ENCODE results near the gene FXN. TPM values are rescaled to one million over a fixed set of nuclear protein-coding genes. Genes with fewer than 3 reads are reported as not detected.
"Not testable (repeated sequence)": the region's sequence is repeated elsewhere in the genome, so short reads cannot be mapped to it uniquely, and the experiment has no call there.

The FXN gene
- 10 to 100 TPM; 14.6 to 15.9 TPM for total RNA-seq
- polyA plus RNA-seq, result 10 to 100 TPM; 50.5 to 65.6 TPM

GRCh38 chr9:69035438-69036308 lies at the start of gene FXN:
TSS of gene FXN (plus strand) at chr9:69035752. CDS start at chr9:69035783, 31 bp downstream.
- H3K27ac ChIP-seq (ENCODE audit: low read depth, low read length), result peak within 1 kb of the TSS; percentile 60
- peak within 1 kb of the TSS; percentile 78 to 86 for H3K4me3 ChIP-seq (ENCODE audit: low read length in 2 of 2)
- ChIA-PET CTCF (ENCODE audit: partially characterized antibody) (interaction anchor here (0.6 to 5.9 kb wide), 24 partner anchors 8 to 468 kb away, joined by 3 to 56 read pairs (median 5); partner anchors contain the start of gene TJP2), POLR2A (ENCODE audit: partially characterized antibody) (interaction anchor here (0.9 to 2.7 kb wide), 10 partner anchors 9 to 724 kb away, joined by 3 to 18 read pairs (median 6); partner anchors contain the start of gene PTAR1)
- H3K4me3 Mint-ChIP-seq, result peak within 1 kb of the TSS; percentile 95 to 99 (median 98)
- H3K9me3 ChIP-seq (ENCODE audit: control insufficient read depth in 1 of 2, low read length in 2 of 2), result no peaks in the 10 kb centered on the region
- intact Hi-C loops (cut with micrococcal nuclease), result loop anchor here (1.0 to 10.0 kb wide), 10 partner anchors 8 to 1379 kb away; partner anchors contain the start of genes KLF9 and SMC5
- no peaks in the 10 kb centered on the region for H3K27me3 Mint-ChIP-seq
- peaks cover 5 to 6% of the 10 kb centered on the region in 2 donors for H3K36me3 Mint-ChIP-seq
- H3K9me3 Mint-ChIP-seq, result no peaks in the 10 kb centered on the region
- peaks cover 18 to 36% (median 23%) of the 10 kb centered on the region in 4 donors for H3K4me1 Mint-ChIP-seq
- peaks cover 23% of the 10 kb centered on the region for H3K4me1 ChIP-seq (ENCODE audit: insufficient read depth, low read length)
- peak; percentile 71 to 82 (median 78) for DNase-seq
- H3K36me3 ChIP-seq (ENCODE audit: insufficient read depth, low read length), result no peaks in the 10 kb centered on the region
- H3K27ac Mint-ChIP-seq, result peak within 1 kb of the TSS; percentile 87 to 96 (median 94)
- H3K27me3 ChIP-seq (ENCODE audit: insufficient read depth, low read length), result no peaks in the 10 kb centered on the region

- CTCF ChIA-PET (ENCODE audit: partially characterized antibody); H3K27ac Mint-ChIP-seq: not testable (repeated sequence)
Measured at GRCh38 chr9:68986949-68987348, 48.6 kb upstream of the FXN start.

GRCh38 chr9:68991457-68991856 lies 44.1 kb upstream of the FXN start:
- POLR2A ChIA-PET (ENCODE audit: partially characterized antibody), result no interaction called here
- Histone ChIP-seq H3K4me3 (ENCODE audit: low read length in 2 of 2) (no peak overlapping the region), H3K9me3 (ENCODE audit: control insufficient read depth in 1 of 2, low read length in 2 of 2) (no peaks in the 10 kb centered on the region), H3K27ac (ENCODE audit: low read depth, low read length) (no peak overlapping the region), H3K36me3 (ENCODE audit: insufficient read depth, low read length) (no peaks in the 10 kb centered on the region), H3K27me3 (ENCODE audit: insufficient read depth, low read length) (no peaks in the 10 kb centered on the region), H3K4me1 (ENCODE audit: insufficient read depth, low read length) (peaks cover 4% of the 10 kb centered on the region)
- DNase-seq, result no peak
- no peaks in the 10 kb centered on the region for H3K27me3 Mint-ChIP-seq
- no peak overlapping the region for H3K27ac Mint-ChIP-seq
- H3K4me3 Mint-ChIP-seq, result no peak overlapping the region
- intact Hi-C loops (cut with micrococcal nuclease), result no loop called here
- CTCF ChIA-PET (ENCODE audit: partially characterized antibody), result interaction anchor here (0.5 to 0.9 kb wide), 2 partner anchors 11 to 340 kb away, joined by 3 read pairs; no protein-coding TSS in a partner anchor
- H3K9me3 Mint-ChIP-seq, result no peaks in the 10 kb centered on the region
- H3K4me1 Mint-ChIP-seq, result peaks cover 3 to 8% (median 7%) of the 10 kb centered on the region in 4 donors
- no peaks in the 10 kb centered on the region for H3K36me3 Mint-ChIP-seq

More at GRCh38 chr9:68986949-68987348, 48.6 kb upstream of the FXN start:
- H3K4me3 Mint-ChIP-seq; POLR2A ChIA-PET (ENCODE audit: partially characterized antibody); H3K27me3 ChIP-seq (ENCODE audit: insufficient read depth, low read length); H3K9me3 ChIP-seq (ENCODE audit: control insufficient read depth in 1 of 2, low read length in 2 of 2); H3K27me3 Mint-ChIP-seq; H3K36me3 ChIP-seq (ENCODE audit: insufficient read depth, low read length); DNase-seq; intact Hi-C loops (cut with micrococcal nuclease); H3K4me1 Mint-ChIP-seq; H3K27ac ChIP-seq (ENCODE audit: low read depth, low read length); H3K4me3 ChIP-seq (ENCODE audit: low read length in 2 of 2); H3K9me3 Mint-ChIP-seq; H3K36me3 Mint-ChIP-seq; H3K4me1 ChIP-seq (ENCODE audit: insufficient read depth, low read length): not testable (repeated sequence)

GRCh38 chr9:68995776-68996175 lies 39.8 kb upstream of the FXN start:
- intact Hi-C loops (cut with micrococcal nuclease), result no loop called here
- no peaks in the 10 kb centered on the region for H3K36me3 Mint-ChIP-seq
- Histone ChIP-seq H3K36me3 (ENCODE audit: insufficient read depth, low read length) (no peaks in the 10 kb centered on the region), H3K4me1 (ENCODE audit: insufficient read depth, low read length) (peaks cover 4% of the 10 kb centered on the region), H3K4me3 (ENCODE audit: low read length in 2 of 2) (no peak overlapping the region), H3K27ac (ENCODE audit: low read depth, low read length) (no peak overlapping the region), H3K27me3 (ENCODE audit: insufficient read depth, low read length) (no peaks in the 10 kb centered on the region), H3K9me3 (ENCODE audit: control insufficient read depth in 1 of 2, low read length in 2 of 2) (no peaks in the 10 kb centered on the region)
- H3K4me3 Mint-ChIP-seq, result no peak overlapping the region
- no peaks in the 10 kb centered on the region for H3K27me3 Mint-ChIP-seq
- no peak for DNase-seq
- CTCF ChIA-PET (ENCODE audit: partially characterized antibody), result interaction anchor here (0.7 to 3.6 kb wide), 7 partner anchors 9 to 415 kb away, joined by 3 to 29 read pairs (median 4); a partner anchor contains a TSS
- no peaks in the 10 kb centered on the region for H3K9me3 Mint-ChIP-seq
- POLR2A ChIA-PET (ENCODE audit: partially characterized antibody), result interaction anchor here (0.8 kb wide), 1 partner anchor 215 kb away, joined by 4 read pairs; no protein-coding TSS in a partner anchor
- H3K27ac Mint-ChIP-seq, result no peak overlapping the region
- H3K4me1 Mint-ChIP-seq, result peaks cover 6 to 19% (median 12%) of the 10 kb centered on the region in 4 donors

GRCh38 chr9:68996462-68996861 lies 39.1 kb upstream of the FXN start:
- no peak for DNase-seq

GRCh38 chr9:68997666-68998065 lies 37.9 kb upstream of the FXN start:
- Histone ChIP-seq H3K4me1 (ENCODE audit: insufficient read depth, low read length) (peaks cover 4% of the 10 kb centered on the region), H3K36me3 (ENCODE audit: insufficient read depth, low read length) (no peaks in the 10 kb centered on the region), H3K27ac (ENCODE audit: low read depth, low read length) (no peak overlapping the region), H3K4me3 (ENCODE audit: low read length in 2 of 2) (no peak overlapping the region), H3K9me3 (ENCODE audit: control insufficient read depth in 1 of 2, low read length in 2 of 2) (no peaks in the 10 kb centered on the region), H3K27me3 (ENCODE audit: insufficient read depth, low read length) (no peaks in the 10 kb centered on the region)
- Mint-ChIP-seq H3K36me3 (no peaks in the 10 kb centered on the region), H3K9me3 (no peaks in the 10 kb centered on the region), H3K4me1 (peaks cover 6 to 19% (median 12%) of the 10 kb centered on the region in 4 donors), H3K27ac (peak overlapping the region in 1 of 7 donors; percentile 37), H3K27me3 (peaks cover 0 to 1% of the 10 kb centered on the region in 2 donors), H3K4me3 (no peak overlapping the region)
- no peak for DNase-seq
- ChIA-PET CTCF (ENCODE audit: partially characterized antibody) (interaction anchor here (0.7 to 3.6 kb wide), 19 partner anchors 8 to 418 kb away, joined by 3 to 29 read pairs (median 4); partner anchors contain the start of gene FXN), POLR2A (ENCODE audit: partially characterized antibody) (no interaction called here)
- intact Hi-C loops (cut with micrococcal nuclease), result loop anchor here (2.0 kb wide), 1 partner anchor 103 kb away; no protein-coding TSS in a partner anchor

More at GRCh38 chr9:68996462-68996861, 39.1 kb upstream of the FXN start:
- Histone ChIP-seq H3K4me1 (ENCODE audit: insufficient read depth, low read length) (peaks cover 4% of the 10 kb centered on the region), H3K36me3 (ENCODE audit: insufficient read depth, low read length) (no peaks in the 10 kb centered on the region), H3K9me3 (ENCODE audit: control insufficient read depth in 1 of 2, low read length in 2 of 2) (no peaks in the 10 kb centered on the region), H3K27ac (ENCODE audit: low read depth, low read length) (no peak overlapping the region), H3K4me3 (ENCODE audit: low read length in 2 of 2) (peak overlapping the region in 1 of 2 donors; percentile 10), H3K27me3 (ENCODE audit: insufficient read depth, low read length) (no peaks in the 10 kb centered on the region)
- POLR2A ChIA-PET (ENCODE audit: partially characterized antibody), result interaction anchor here (0.8 kb wide), 1 partner anchor 216 kb away, joined by 4 read pairs; no protein-coding TSS in a partner anchor
- Mint-ChIP-seq H3K4me1 (peaks cover 6 to 19% (median 12%) of the 10 kb centered on the region in 4 donors), H3K4me3 (peak overlapping the region in 6 of 8 donors; percentile 49 to 68 (median 62)), H3K9me3 (no peaks in the 10 kb centered on the region), H3K36me3 (no peaks in the 10 kb centered on the region), H3K27ac (peak overlapping the region in 3 of 7 donors; percentile 65 to 79 (median 76)), H3K27me3 (no peaks in the 10 kb centered on the region)
- intact Hi-C loops (cut with micrococcal nuclease), result no loop called here
- CTCF ChIA-PET (ENCODE audit: partially characterized antibody), result interaction anchor here (1.2 to 3.6 kb wide), 6 partner anchors 9 to 413 kb away, joined by 3 to 29 read pairs (median 6); partner anchors contain the start of gene FXN

- Mint-ChIP-seq H3K4me3 (no peak overlapping the region), H3K27ac (peak overlapping the region in 1 of 7 donors; percentile 46), H3K36me3 (no peaks in the 10 kb centered on the region), H3K4me1 (peaks cover 6 to 19% (median 12%) of the 10 kb centered on the region in 4 donors), H3K9me3 (no peaks in the 10 kb centered on the region), H3K27me3 (peaks cover 0 to 1% of the 10 kb centered on the region in 2 donors)
- peaks cover 4% of the 10 kb centered on the region for H3K4me1 ChIP-seq (ENCODE audit: insufficient read depth, low read length)
- intact Hi-C loops (cut with micrococcal nuclease), result loop anchor here (2.0 kb wide), 1 partner anchor 104 kb away; no protein-coding TSS in a partner anchor
- no peaks in the 10 kb centered on the region for H3K9me3 ChIP-seq (ENCODE audit: control insufficient read depth in 1 of 2, low read length in 2 of 2)
- no peak overlapping the region for H3K4me3 ChIP-seq (ENCODE audit: low read length in 2 of 2)
- H3K36me3 ChIP-seq (ENCODE audit: insufficient read depth, low read length), result no peaks in the 10 kb centered on the region
- ChIA-PET CTCF (ENCODE audit: partially characterized antibody) (interaction anchor here (0.7 to 3.6 kb wide), 17 partner anchors 8 to 418 kb away, joined by 3 to 29 read pairs (median 5); partner anchors contain the start of gene FXN), POLR2A (ENCODE audit: partially characterized antibody) (no interaction called here)
- no peak overlapping the region for H3K27ac ChIP-seq (ENCODE audit: low read depth, low read length)
- no peak for DNase-seq
- no peaks in the 10 kb centered on the region for H3K27me3 ChIP-seq (ENCODE audit: insufficient read depth, low read length)
Measured at GRCh38 chr9:68998385-68998784, 37.2 kb upstream of the FXN start.

Data from CD4-positive, alpha-beta memory T cell (primary cell).